ENCODE data around the gene GALNS. TPM values are rescaled to one million over a fixed set of nuclear protein-coding genes. Genes with fewer than 3 reads are reported as not detected.

The GALNS gene, protein sequence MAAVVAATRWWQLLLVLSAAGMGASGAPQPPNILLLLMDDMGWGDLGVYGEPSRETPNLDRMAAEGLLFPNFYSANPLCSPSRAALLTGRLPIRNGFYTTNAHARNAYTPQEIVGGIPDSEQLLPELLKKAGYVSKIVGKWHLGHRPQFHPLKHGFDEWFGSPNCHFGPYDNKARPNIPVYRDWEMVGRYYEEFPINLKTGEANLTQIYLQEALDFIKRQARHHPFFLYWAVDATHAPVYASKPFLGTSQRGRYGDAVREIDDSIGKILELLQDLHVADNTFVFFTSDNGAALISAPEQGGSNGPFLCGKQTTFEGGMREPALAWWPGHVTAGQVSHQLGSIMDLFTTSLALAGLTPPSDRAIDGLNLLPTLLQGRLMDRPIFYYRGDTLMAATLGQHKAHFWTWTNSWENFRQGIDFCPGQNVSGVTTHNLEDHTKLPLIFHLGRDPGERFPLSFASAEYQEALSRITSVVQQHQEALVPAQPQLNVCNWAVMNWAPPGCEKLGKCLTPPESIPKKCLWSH
- 20.8 and 29.6 TPM in 2 replicates for total RNA-seq
- polyA plus RNA-seq = 8.6 and 10.6 TPM in 2 replicates
- 26.6 and 42.5 TPM in 2 replicates for polyA plus RNA-seq (2012)
- 14.6 and 37.4 TPM in 2 replicates for polyA minus RNA-seq (ENCODE audit: low replicate concordance)

DNA sequence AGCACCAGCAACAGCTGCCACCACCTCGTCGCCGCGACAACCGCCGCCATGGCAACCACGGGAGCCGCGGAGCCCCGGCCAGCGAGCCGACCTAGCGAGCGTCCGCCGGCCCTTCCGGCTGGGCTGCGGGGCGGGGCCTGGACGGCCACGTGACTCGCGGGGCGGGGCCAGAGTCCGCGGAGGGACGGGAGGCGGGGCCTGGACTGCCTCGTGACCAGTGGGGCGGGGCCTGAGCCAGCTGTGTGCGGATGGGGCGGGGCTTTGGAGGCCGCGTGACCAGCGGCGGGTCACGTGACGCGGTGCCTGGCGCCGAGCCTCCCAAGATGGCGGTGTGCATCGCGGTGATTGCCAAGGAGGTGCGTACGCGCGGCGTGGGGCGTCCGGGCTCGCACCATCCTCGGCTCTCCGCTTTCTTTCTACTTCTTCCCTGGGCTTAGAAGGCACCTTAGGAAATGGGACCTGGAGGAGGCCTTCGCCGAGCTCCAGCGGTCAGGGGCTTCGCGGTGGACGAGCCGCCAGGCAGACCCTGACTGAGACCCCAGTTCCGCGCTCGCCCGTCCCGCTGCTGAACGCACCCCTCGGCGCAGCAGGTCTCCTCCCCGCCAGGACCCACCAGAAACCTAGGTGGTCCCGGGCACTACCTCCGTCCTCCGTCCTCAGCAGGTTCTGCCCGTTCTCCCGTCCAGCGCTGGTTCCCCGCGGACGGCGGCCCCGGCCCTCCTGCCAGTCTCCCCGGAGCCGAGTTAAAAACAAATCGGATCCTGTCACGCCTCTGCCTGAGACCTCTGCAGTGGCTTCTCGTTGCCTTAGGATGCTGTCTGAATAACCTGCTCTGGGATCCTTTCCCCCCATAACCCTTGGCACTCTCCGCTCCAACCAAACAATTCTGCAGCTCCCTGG lies at the start of gene GALNS, which contains the start of gene TRAPPC2L:
GALNS (minus strand) TSS at position 120 of the 900 bp plus-strand sequence; CDS start at position 50, 70 bp downstream.
TRAPPC2L (plus strand) TSS at position 300 of the 900 bp plus-strand sequence; CDS start at position 324, 24 bp downstream.
- H3K4me1 ChIP-seq (ENCODE audit: control insufficient read depth, extremely low read depth, insufficient read depth, low read length) = peaks cover 4% of the 10 kb centered on the region
- H3K9me3 ChIP-seq (ENCODE audit: control insufficient read depth, insufficient read depth, low read depth, low read length) = no peaks in the 10 kb centered on the region
- peak within 1 kb of the TSS; percentile 71 for H3K9ac ChIP-seq (ENCODE audit: insufficient read depth, low read length)
- peak within 1 kb of the TSS; percentile 86 for H3K4me2 ChIP-seq (ENCODE audit: extremely low read depth, insufficient read depth, low read length)
- TF ChIP-seq, protein P1, sequence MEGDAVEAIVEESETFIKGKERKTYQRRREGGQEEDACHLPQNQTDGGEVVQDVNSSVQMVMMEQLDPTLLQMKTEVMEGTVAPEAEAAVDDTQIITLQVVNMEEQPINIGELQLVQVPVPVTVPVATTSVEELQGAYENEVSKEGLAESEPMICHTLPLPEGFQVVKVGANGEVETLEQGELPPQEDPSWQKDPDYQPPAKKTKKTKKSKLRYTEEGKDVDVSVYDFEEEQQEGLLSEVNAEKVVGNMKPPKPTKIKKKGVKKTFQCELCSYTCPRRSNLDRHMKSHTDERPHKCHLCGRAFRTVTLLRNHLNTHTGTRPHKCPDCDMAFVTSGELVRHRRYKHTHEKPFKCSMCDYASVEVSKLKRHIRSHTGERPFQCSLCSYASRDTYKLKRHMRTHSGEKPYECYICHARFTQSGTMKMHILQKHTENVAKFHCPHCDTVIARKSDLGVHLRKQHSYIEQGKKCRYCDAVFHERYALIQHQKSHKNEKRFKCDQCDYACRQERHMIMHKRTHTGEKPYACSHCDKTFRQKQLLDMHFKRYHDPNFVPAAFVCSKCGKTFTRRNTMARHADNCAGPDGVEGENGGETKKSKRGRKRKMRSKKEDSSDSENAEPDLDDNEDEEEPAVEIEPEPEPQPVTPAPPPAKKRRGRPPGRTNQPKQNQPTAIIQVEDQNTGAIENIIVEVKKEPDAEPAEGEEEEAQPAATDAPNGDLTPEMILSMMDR (conservative IDR thresholded peaks at IDR 0.05 in 1 of 2, IDR thresholded peaks at IDR 0.05 in 1 of 2; ENCODE audit: low read depth in 1 of 2, low read length in 2 of 2) = no peak
- TF ChIP-seq EZH2 (IDR thresholded peaks at IDR 0.05; ENCODE audit: low read length, missing control alignments) = no peak
- peak; percentile 82 to 95 for DNase-seq (ENCODE audit: low read depth in 2 of 2)
- peaks cover 5% of the 10 kb centered on the region for H3K79me2 ChIP-seq (ENCODE audit: control insufficient read depth, insufficient read depth, low read length)
- H3K27me3 ChIP-seq (ENCODE audit: control insufficient read depth, insufficient read depth, low read length) = no peaks in the 10 kb centered on the region
- no peaks in the 10 kb centered on the region for H4K20me1 ChIP-seq (ENCODE audit: control insufficient read depth, extremely low read depth, insufficient read depth, low read length)
- H3K4me3 ChIP-seq (replicated peaks in 1 of 4; ENCODE audit: control extremely low read depth in 1 of 4, insufficient read depth in 1 of 4, low read depth in 3 of 4, low read length in 4 of 4) = peak within 1 kb of the TSS; percentile 90 to 97 (median 92)
- H2AFZ ChIP-seq (ENCODE audit: low read length) = peak within 1 kb of the TSS; percentile 89
- peaks cover 4% of the 10 kb centered on the region for H3K36me3 ChIP-seq (ENCODE audit: control insufficient read depth, insufficient read depth, low read length)
- H3K27ac ChIP-seq (ENCODE audit: insufficient read depth, low read length) = peak within 1 kb of the TSS; percentile 53

DNA sequence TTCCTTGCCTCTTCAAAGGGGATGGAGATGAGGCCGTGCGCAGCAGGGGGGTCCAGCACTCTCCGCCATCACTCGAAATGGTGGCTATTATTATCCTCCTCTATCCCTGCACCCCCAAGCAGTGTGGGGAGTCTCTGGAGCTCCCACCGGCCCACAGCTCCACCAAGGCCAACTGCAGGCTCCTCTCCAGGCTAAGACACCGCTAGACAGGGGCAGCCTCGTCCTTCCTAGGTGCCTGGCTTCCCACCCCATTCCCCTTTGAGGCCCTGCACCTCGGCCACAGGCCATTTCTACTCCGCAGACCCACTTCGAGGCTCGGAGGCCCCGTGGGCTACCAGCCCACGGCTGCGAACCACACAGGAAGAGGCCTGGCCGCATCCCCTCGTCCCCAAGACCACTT lies 49.3 kb upstream of the GALNS start:
- H3K36me3 ChIP-seq (ENCODE audit: control insufficient read depth, insufficient read depth, low read length) = no peaks in the 10 kb centered on the region
- TF ChIP-seq, protein P1 (conservative IDR thresholded peaks at IDR 0.05 in 1 of 2, IDR thresholded peaks at IDR 0.05 in 1 of 2; ENCODE audit: low read depth in 1 of 2, low read length in 2 of 2) = no peak
- TF ChIP-seq EZH2 (IDR thresholded peaks at IDR 0.05; ENCODE audit: low read length, missing control alignments) = no peak
- H2AFZ ChIP-seq (ENCODE audit: low read length) = no peak overlapping the region
- H3K9ac ChIP-seq (ENCODE audit: insufficient read depth, low read length) = no peak overlapping the region
- no peak overlapping the region for H3K4me2 ChIP-seq (ENCODE audit: extremely low read depth, insufficient read depth, low read length)
- H3K4me1 ChIP-seq (ENCODE audit: control insufficient read depth, extremely low read depth, insufficient read depth, low read length) = no peaks in the 10 kb centered on the region
- H3K79me2 ChIP-seq (ENCODE audit: control insufficient read depth, insufficient read depth, low read length) = no peaks in the 10 kb centered on the region
- H3K4me3 ChIP-seq (replicated peaks in 1 of 4; ENCODE audit: control extremely low read depth in 1 of 4, insufficient read depth in 1 of 4, low read depth in 3 of 4, low read length in 4 of 4) = no peak overlapping the region
- peaks cover 14% of the 10 kb centered on the region for H3K27me3 ChIP-seq (ENCODE audit: control insufficient read depth, insufficient read depth, low read length)
- DNase-seq (ENCODE audit: low read depth in 2 of 2) = no peak
- no peaks in the 10 kb centered on the region for H4K20me1 ChIP-seq (ENCODE audit: control insufficient read depth, extremely low read depth, insufficient read depth, low read length)
- H3K9me3 ChIP-seq (ENCODE audit: control insufficient read depth, insufficient read depth, low read depth, low read length) = no peaks in the 10 kb centered on the region
- no peak overlapping the region for H3K27ac ChIP-seq (ENCODE audit: insufficient read depth, low read length)
